Smooth muscle cell of the brain vasculature (primary cell): ENCODE data around the gene CELF2.

Experiments
- DNase-seq: peaks from one replicate; pipeline ENCODE4 v3.0.0-alpha.2; 2012; ENCODE audit warnings: low read depth, low spot score

Gene CELF2

GRCh38 chr10:11223081-11223480, 205.4 kb downstream of the CELF2 start:
- DNase-seq = no peak

GRCh38 chr10:11223507-11224140, 206.0 kb downstream of the CELF2 start:
- DNase-seq = no peak

GRCh38 chr10:11224321-11224720, 206.6 kb downstream of the CELF2 start:
- DNase-seq = no peak

GRCh38 chr10:11224792-11225416, 207.2 kb downstream of the CELF2 start:
- DNase-seq = no peak

GRCh38 chr10:11225935-11226334, 208.3 kb downstream of the CELF2 start:
- no peak for DNase-seq

- no peak for DNase-seq
Measured at GRCh38 chr10:11227103-11227502, 209.4 kb downstream of the CELF2 start.

- DNase-seq = no peak
Measured at GRCh38 chr10:11229893-11230292, 212.2 kb downstream of the CELF2 start.

- DNase-seq = no peak
Measured at GRCh38 chr10:11230498-11231167, 213.0 kb downstream of the CELF2 start.

- no peak for DNase-seq
Measured at GRCh38 chr10:11231285-11231684, 213.6 kb downstream of the CELF2 start.

- DNase-seq = no peak
Measured at GRCh38 chr10:11232222-11232961, 214.7 kb downstream of the CELF2 start.

- DNase-seq = no peak
Measured at GRCh38 chr10:11234857-11235531, 217.3 kb downstream of the CELF2 start.

- DNase-seq = no peak
Measured at GRCh38 chr10:11235771-11236170, 218.1 kb downstream of the CELF2 start.

- DNase-seq = no peak
Measured at GRCh38 chr10:11236234-11236633, 218.6 kb downstream of the CELF2 start.

GRCh38 chr10:11237571-11237970, 219.9 kb downstream of the CELF2 start:
- no peak for DNase-seq

GRCh38 chr10:11238893-11239292, 221.2 kb downstream of the CELF2 start:
- DNase-seq = no peak

GRCh38 chr10:11240641-11241040, 223.0 kb downstream of the CELF2 start:
- DNase-seq = no peak

GRCh38 chr10:11242443-11243387, 225.0 kb downstream of the CELF2 start:
- DNase-seq = no peak

GRCh38 chr10:11243425-11244222, 226.0 kb downstream of the CELF2 start:
- no peak for DNase-seq

GRCh38 chr10:11245095-11245479, 227.4 kb downstream of the CELF2 start:
- DNase-seq = no peak

- no peak for DNase-seq
Measured at GRCh38 chr10:11245510-11245909, 227.8 kb downstream of the CELF2 start.
